ENCODE results near the gene MPC2.
"Not testable (repeated sequence)": the region's sequence is repeated elsewhere in the genome, so short reads cannot be mapped to it uniquely, and the experiment has no call there.

Gene MPC2

GRCh38 chr1:167881069-167881468 lies 55.8 kb downstream of the MPC2 start:
- TF ChIP-seq, protein P1, sequence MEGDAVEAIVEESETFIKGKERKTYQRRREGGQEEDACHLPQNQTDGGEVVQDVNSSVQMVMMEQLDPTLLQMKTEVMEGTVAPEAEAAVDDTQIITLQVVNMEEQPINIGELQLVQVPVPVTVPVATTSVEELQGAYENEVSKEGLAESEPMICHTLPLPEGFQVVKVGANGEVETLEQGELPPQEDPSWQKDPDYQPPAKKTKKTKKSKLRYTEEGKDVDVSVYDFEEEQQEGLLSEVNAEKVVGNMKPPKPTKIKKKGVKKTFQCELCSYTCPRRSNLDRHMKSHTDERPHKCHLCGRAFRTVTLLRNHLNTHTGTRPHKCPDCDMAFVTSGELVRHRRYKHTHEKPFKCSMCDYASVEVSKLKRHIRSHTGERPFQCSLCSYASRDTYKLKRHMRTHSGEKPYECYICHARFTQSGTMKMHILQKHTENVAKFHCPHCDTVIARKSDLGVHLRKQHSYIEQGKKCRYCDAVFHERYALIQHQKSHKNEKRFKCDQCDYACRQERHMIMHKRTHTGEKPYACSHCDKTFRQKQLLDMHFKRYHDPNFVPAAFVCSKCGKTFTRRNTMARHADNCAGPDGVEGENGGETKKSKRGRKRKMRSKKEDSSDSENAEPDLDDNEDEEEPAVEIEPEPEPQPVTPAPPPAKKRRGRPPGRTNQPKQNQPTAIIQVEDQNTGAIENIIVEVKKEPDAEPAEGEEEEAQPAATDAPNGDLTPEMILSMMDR (IDR thresholded peaks at IDR 0.05; ENCODE audit: low read depth, low read length), result no peak
- DNase-seq (ENCODE audit: low read depth in 2 of 2), result peak; percentile 36 to 58
- H3K4me3 ChIP-seq (replicated peaks in 1 of 2; ENCODE audit: low read depth in 2 of 2, low read length in 2 of 2), result no peak overlapping the region

DNA sequence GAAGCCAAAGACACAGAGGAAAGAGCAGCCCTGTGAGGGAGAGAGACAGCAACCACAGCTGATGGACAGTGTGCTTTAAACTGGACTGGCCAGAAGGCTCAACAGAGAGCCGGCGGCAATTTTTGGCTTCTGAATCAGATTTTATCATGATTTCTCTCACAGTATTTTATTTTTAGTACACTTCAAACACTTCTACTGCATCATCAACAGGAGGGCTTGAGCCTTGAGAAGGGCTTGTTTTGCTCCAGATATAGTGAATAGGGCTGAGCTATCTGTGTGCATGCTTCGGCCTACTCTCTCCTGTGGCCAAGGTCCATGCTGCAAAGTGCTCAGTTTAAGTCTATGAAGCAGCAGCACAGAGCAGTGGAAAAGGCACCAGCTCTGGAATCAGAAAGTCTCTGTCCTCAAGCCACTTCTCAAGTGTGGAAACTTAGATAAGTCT lies 56.3 kb downstream of the MPC2 start:
- no peak overlapping the region for H3K4me3 ChIP-seq (replicated peaks in 1 of 2; ENCODE audit: low read depth in 2 of 2, low read length in 2 of 2)
- peak; percentile 19 to 21 for DNase-seq (ENCODE audit: low read depth in 2 of 2)
- TF ChIP-seq, protein P1 (IDR thresholded peaks at IDR 0.05; ENCODE audit: low read depth, low read length), result no peak

DNA sequence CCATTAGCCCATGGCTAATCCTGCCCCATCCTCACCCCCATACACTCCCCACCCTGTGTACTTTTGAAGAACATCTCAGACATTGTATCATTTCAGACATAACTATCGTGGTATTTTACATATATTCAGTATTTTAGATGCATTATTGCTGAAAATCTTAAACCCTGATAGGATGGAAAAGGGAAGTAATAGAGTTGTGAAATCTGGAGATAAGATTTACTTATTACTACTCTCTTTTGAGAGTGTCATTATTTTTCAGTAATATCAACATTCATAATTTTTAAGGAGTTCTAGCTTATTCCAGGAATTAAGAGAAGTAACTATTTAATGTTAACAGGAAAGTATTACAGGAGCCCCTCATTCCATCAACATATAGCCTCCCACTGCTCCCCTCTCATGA lies 57.4 kb downstream of the MPC2 start:
- no peak for DNase-seq (ENCODE audit: low read depth in 2 of 2)
- no peak overlapping the region for H3K4me3 ChIP-seq (replicated peaks in 1 of 2; ENCODE audit: low read depth in 2 of 2, low read length in 2 of 2)
- TF ChIP-seq, protein P1 (IDR thresholded peaks at IDR 0.05; ENCODE audit: low read depth, low read length), result no peak

GRCh38 chr1:167878372-167879160 lies 58.3 kb downstream of the MPC2 start:
- H3K4me3 ChIP-seq (replicated peaks in 1 of 2; ENCODE audit: low read depth in 2 of 2, low read length in 2 of 2), result no peak overlapping the region
- DNase-seq (ENCODE audit: low read depth in 2 of 2), result no peak
- TF ChIP-seq, protein P1 (IDR thresholded peaks at IDR 0.05; ENCODE audit: low read depth, low read length), result no peak

- TF ChIP-seq, protein P1 (IDR thresholded peaks at IDR 0.05; ENCODE audit: low read depth, low read length), result no peak
- no peak for DNase-seq (ENCODE audit: low read depth in 2 of 2)
- H3K4me3 ChIP-seq (replicated peaks in 1 of 2; ENCODE audit: low read depth in 2 of 2, low read length in 2 of 2), result no peak overlapping the region
Measured at GRCh38 chr1:167876597-167877175, 60.2 kb downstream of the MPC2 start.

- TF ChIP-seq, protein P1 (IDR thresholded peaks at IDR 0.05; ENCODE audit: low read depth, low read length), result no peak
- DNase-seq (ENCODE audit: low read depth in 2 of 2), result peak in 1 of 2 donors; percentile 20
- H3K4me3 ChIP-seq (replicated peaks in 1 of 2; ENCODE audit: low read depth in 2 of 2, low read length in 2 of 2), result no peak overlapping the region
Measured at GRCh38 chr1:167871331-167871730, 65.5 kb downstream of the MPC2 start.

GRCh38 chr1:167869157-167870001 lies 67.5 kb downstream of the MPC2 start:
- DNase-seq (ENCODE audit: low read depth in 2 of 2); H3K4me3 ChIP-seq (replicated peaks in 1 of 2; ENCODE audit: low read depth in 2 of 2, low read length in 2 of 2): not testable (repeated sequence)

DNA sequence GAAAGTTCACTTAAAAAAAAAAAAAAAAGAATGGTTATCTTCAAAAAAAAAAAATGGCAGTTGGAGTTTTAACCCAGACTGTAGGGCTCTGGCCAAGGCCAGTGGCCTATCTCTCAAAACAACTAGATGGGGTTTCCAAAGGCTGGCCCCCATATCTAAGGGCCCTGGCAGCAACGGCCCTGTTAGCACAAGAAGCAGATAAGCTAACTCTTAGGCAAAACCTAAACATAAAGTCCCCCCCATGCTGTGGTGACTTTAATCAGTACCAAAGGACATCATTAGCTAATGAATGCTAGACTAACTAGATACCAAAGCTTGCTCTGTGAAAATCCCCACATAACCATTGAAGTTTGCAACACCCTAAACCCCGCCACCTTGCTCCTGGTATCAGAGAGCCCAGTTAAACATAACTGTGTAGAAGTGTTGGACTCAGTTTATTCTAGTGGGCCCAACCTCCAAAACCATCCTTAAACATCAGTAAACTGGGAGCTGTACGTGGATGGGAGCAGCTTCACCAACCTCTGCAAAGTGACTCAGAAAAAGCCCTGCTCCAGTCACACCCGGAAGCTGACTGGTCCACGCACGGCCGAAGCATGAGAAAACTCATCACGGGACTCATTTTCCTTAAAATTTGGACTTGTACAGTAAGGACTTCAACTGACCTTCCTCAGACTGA lies 70.0 kb downstream of the MPC2 start:
- H3K4me3 ChIP-seq (replicated peaks in 1 of 2; ENCODE audit: low read depth in 2 of 2, low read length in 2 of 2); DNase-seq (ENCODE audit: low read depth in 2 of 2): not testable (repeated sequence)

All from cardiac fibroblast (primary cell).